CD4-positive, alpha-beta memory T cell (primary cell): ENCODE results near the gene COX5A. TPM values are rescaled to one million over a fixed set of nuclear protein-coding genes. Genes with fewer than 3 reads are reported as not detected.

Source experiments
- CTCF ChIA-PET: fragments of 350-600 bp; sonication (Branson Sonifier 250); formaldehyde crosslinking; loops from one replicate; lab custom pipeline; 2021; ENCODE audit warnings: inconsistent platforms; ENCODE audit not compliant: partially characterized antibody; lab: Charles Lee
- POLR2A ChIA-PET: fragments of 350-600 bp; sonication (Branson Sonifier 250); formaldehyde crosslinking; loops from one replicate; lab custom pipeline; 2021; ENCODE audit not compliant: partially characterized antibody; lab: Charles Lee
- DNase-seq, 5 donors: peaks; one replicate each; pipeline versions ENCODE4 v3.0.0 to v3.0.0-alpha.2; 2020 to 2022; ENCODE audit warnings: mixed read lengths in 1 of 5
- H3K27ac ChIP-seq: one replicate; pipeline ENCODE4 v1.7.0; 2013; ENCODE audit warnings: low read depth, low read length
- H3K27me3 ChIP-seq: 2 replicates; pipeline ENCODE4 v1.7.0; 2013; ENCODE audit warnings: mild to moderate bottlenecking, low read length, moderate library complexity; ENCODE audit not compliant: insufficient read depth
- H3K36me3 ChIP-seq: 2 replicates; pipeline ENCODE4 v1.7.0; 2013; ENCODE audit warnings: mild to moderate bottlenecking, low read length, moderate library complexity; ENCODE audit not compliant: insufficient read depth
- H3K4me1 ChIP-seq: 2 replicates; pipeline ENCODE4 v1.7.0; 2013; ENCODE audit warnings: mild to moderate bottlenecking, low read length, moderate library complexity; ENCODE audit not compliant: insufficient read depth
- H3K4me3 ChIP-seq, 2 donors: one replicate each; pipeline ENCODE4 v1.7.0; 2013; ENCODE audit warnings: low read length in 2 of 2, mild to moderate bottlenecking in 1 of 2
- H3K9me3 ChIP-seq, 2 donors: one replicate each; pipeline ENCODE4 v1.7.0; 2013; ENCODE audit warnings: low read length in 2 of 2, control low read depth in 1 of 2; ENCODE audit not compliant: control insufficient read depth in 1 of 2
- H3K27ac Mint-ChIP-seq, 7 donors: one replicate each; pipeline ENCODE4 v1.8.0; 2020 to 2021; ENCODE audit warnings: mixed read lengths in 7 of 7, mild to moderate bottlenecking in 6 of 7, inconsistent platforms in 3 of 7, moderate library complexity in 3 of 7
- H3K27me3 Mint-ChIP-seq, 2 donors: one replicate each; pipeline ENCODE4 v1.8.0; 2020 to 2021; ENCODE audit warnings: mixed read lengths in 2 of 2
- H3K36me3 Mint-ChIP-seq, 2 donors: one replicate each; pipeline ENCODE4 v1.8.0; 2020 to 2021; ENCODE audit warnings: mixed read lengths in 2 of 2, inconsistent platforms in 1 of 2, mild to moderate bottlenecking in 1 of 2
- H3K4me1 Mint-ChIP-seq, 4 donors: one replicate each; pipeline ENCODE4 v1.8.0; 2020 to 2021; ENCODE audit warnings: mixed read lengths in 4 of 4, mild to moderate bottlenecking in 1 of 4
- H3K4me3 Mint-ChIP-seq, 8 donors: one replicate each; pipeline ENCODE4 v1.8.0; 2020 to 2021; ENCODE audit warnings: mixed read lengths in 8 of 8, mild to moderate bottlenecking in 7 of 8, moderate library complexity in 6 of 8, inconsistent platforms in 3 of 8
- H3K9me3 Mint-ChIP-seq, 8 donors: one replicate each; pipeline ENCODE4 v1.8.0; 2020 to 2021; ENCODE audit warnings: mixed read lengths in 8 of 8, mild to moderate bottlenecking in 5 of 8, inconsistent platforms in 3 of 8, moderate library complexity in 1 of 8
- intact Hi-C: fragments of 100-400 bp; cut with micrococcal nuclease; formaldehyde crosslinking; loops from one replicate; pipeline ENCODE4 v1.15.1; 2023
- polyA plus RNA-seq, 2 donors: library from polyadenylated mRNA; unstranded; fragments of 300-500 nt; fragmentation: Illumina TruSeq; gene quantifications; one replicate each; pipeline ENCODE4 v1.2.3, GENCODE V29; 2021
- total RNA-seq, 2 experiments: library from RNA; stranded (reverse); gene quantifications; one replicate each; pipeline ENCODE4 v1.2.3, GENCODE V29; 2021

The COX5A gene
- total and polyA plus RNA-seq, 4 experiments from 2014 or later: 66.8 to 336 (median 203) TPM

GRCh38 chr15:74967670-74968069 lies 29.8 kb upstream of the COX5A start:
- CTCF ChIA-PET: interaction anchor here (0.7 to 1.7 kb wide), 2 partner anchors 17 to 46 kb away, joined by 3 to 5 read pairs; no protein-coding TSS in a partner anchor
- Mint-ChIP-seq H3K9me3 (no peaks in the 10 kb centered on the region), H3K4me3 (no peak overlapping the region), H3K36me3 (no peaks in the 10 kb centered on the region), H3K27ac (no peak overlapping the region), H3K27me3 (peaks cover 0 to under 1% of the 10 kb centered on the region in 2 donors), H3K4me1 (no peaks in the 10 kb centered on the region)
- Histone ChIP-seq H3K27ac (no peak overlapping the region), H3K36me3 (no peaks in the 10 kb centered on the region), H3K9me3 (no peaks in the 10 kb centered on the region), H3K4me1 (no peaks in the 10 kb centered on the region), H3K4me3 (no peak overlapping the region), H3K27me3 (peaks cover 1% of the 10 kb centered on the region)
- intact Hi-C loops: no loop called here
- POLR2A ChIA-PET: no interaction called here
- no peak for DNase-seq

- no peak for DNase-seq
- no peaks in the 10 kb centered on the region for H3K9me3 Mint-ChIP-seq
- H3K4me1 ChIP-seq: no peaks in the 10 kb centered on the region
- ChIA-PET POLR2A (interaction anchor here (0.7 kb wide), 1 partner anchor 1970 kb away, joined by 3 read pairs; no protein-coding TSS in a partner anchor), CTCF (interaction anchor here (1.5 to 1.9 kb wide), 2 partner anchors 8 to 14 kb away, joined by 4 to 6 read pairs; partner anchors contain the start of gene RPP25)
- H3K4me3 ChIP-seq: no peak overlapping the region
- no peaks in the 10 kb centered on the region for H3K9me3 ChIP-seq
- no peaks in the 10 kb centered on the region for H3K27me3 ChIP-seq
- H3K36me3 Mint-ChIP-seq: no peaks in the 10 kb centered on the region
- H3K27me3 Mint-ChIP-seq: peaks cover 0 to 4% of the 10 kb centered on the region in 2 donors
- no peaks in the 10 kb centered on the region for H3K36me3 ChIP-seq
- intact Hi-C loops: no loop called here
- H3K27ac Mint-ChIP-seq: peak overlapping the region in 1 of 7 donors; percentile 43
- peaks cover 0 to under 1% (median 0%) of the 10 kb centered on the region in 4 donors for H3K4me1 Mint-ChIP-seq
- H3K4me3 Mint-ChIP-seq: no peak overlapping the region
- no peak overlapping the region for H3K27ac ChIP-seq
Observed at GRCh38 chr15:74964794-74965193, 26.9 kb upstream of the COX5A start.

- Mint-ChIP-seq H3K27ac (no peak overlapping the region), H3K9me3 (no peaks in the 10 kb centered on the region), H3K27me3 (peaks cover 13 to 15% of the 10 kb centered on the region in 2 donors), H3K36me3 (no peaks in the 10 kb centered on the region), H3K4me3 (no peak overlapping the region), H3K4me1 (peaks cover 6 to 15% (median 11%) of the 10 kb centered on the region in 4 donors)
- H3K4me1 ChIP-seq: peaks cover 9% of the 10 kb centered on the region
- H3K9me3 ChIP-seq: no peaks in the 10 kb centered on the region
- intact Hi-C loops: no loop called here
- CTCF ChIA-PET: no interaction called here
- POLR2A ChIA-PET: no interaction called here
- peaks cover 7% of the 10 kb centered on the region for H3K27me3 ChIP-seq
- H3K27ac ChIP-seq: no peak overlapping the region
- no peak for DNase-seq
- H3K36me3 ChIP-seq: no peaks in the 10 kb centered on the region
- no peak overlapping the region for H3K4me3 ChIP-seq
Observed at GRCh38 chr15:74963213-74963612, 25.3 kb upstream of the COX5A start.

- intact Hi-C loops: no loop called here
- Histone ChIP-seq H3K27me3 (peaks cover 10% of the 10 kb centered on the region), H3K27ac (no peak overlapping the region), H3K36me3 (no peaks in the 10 kb centered on the region), H3K9me3 (no peaks in the 10 kb centered on the region), H3K4me1 (peaks cover 13% of the 10 kb centered on the region), H3K4me3 (no peak overlapping the region)
- peak overlapping the region in 1 of 8 donors; percentile 10 for H3K4me3 Mint-ChIP-seq
- CTCF ChIA-PET: no interaction called here
- no peaks in the 10 kb centered on the region for H3K36me3 Mint-ChIP-seq
- peaks cover 15 to 19% of the 10 kb centered on the region in 2 donors for H3K27me3 Mint-ChIP-seq
- no peaks in the 10 kb centered on the region for H3K9me3 Mint-ChIP-seq
- no peak overlapping the region for H3K27ac Mint-ChIP-seq
- POLR2A ChIA-PET: no interaction called here
- DNase-seq: no peak
- H3K4me1 Mint-ChIP-seq: peaks cover 6 to 19% (median 15%) of the 10 kb centered on the region in 4 donors
Observed at GRCh38 chr15:74962671-74963070, 24.8 kb upstream of the COX5A start.

- ChIA-PET POLR2A (no interaction called here), CTCF (interaction anchor here (1.3 kb wide), 1 partner anchor 327 kb away, joined by 4 read pairs; no protein-coding TSS in a partner anchor)
- no peaks in the 10 kb centered on the region for H3K9me3 ChIP-seq
- peaks cover 14% of the 10 kb centered on the region for H3K27me3 ChIP-seq
- H3K27me3 Mint-ChIP-seq: peaks cover 19 to 20% of the 10 kb centered on the region in 2 donors
- no peaks in the 10 kb centered on the region for H3K36me3 ChIP-seq
- peaks cover 6 to 23% (median 15%) of the 10 kb centered on the region in 4 donors for H3K4me1 Mint-ChIP-seq
- H3K36me3 Mint-ChIP-seq: no peaks in the 10 kb centered on the region
- no peak overlapping the region for H3K4me3 ChIP-seq
- no peak overlapping the region for H3K4me3 Mint-ChIP-seq
- DNase-seq: no peak
- peaks cover 18% of the 10 kb centered on the region for H3K4me1 ChIP-seq
- intact Hi-C loops: no loop called here
- no peak overlapping the region for H3K27ac Mint-ChIP-seq
- H3K27ac ChIP-seq: no peak overlapping the region
- H3K9me3 Mint-ChIP-seq: peaks cover 0 to 3% (median 0%) of the 10 kb centered on the region in 8 donors
Observed at GRCh38 chr15:74962219-74962618, 24.3 kb upstream of the COX5A start.

GRCh38 chr15:74961616-74962015 lies 23.7 kb upstream of the COX5A start:
- intact Hi-C loops: no loop called here
- Mint-ChIP-seq H3K27ac (no peak overlapping the region), H3K36me3 (no peaks in the 10 kb centered on the region), H3K4me3 (no peak overlapping the region), H3K4me1 (peaks cover 6 to 24% (median 15%) of the 10 kb centered on the region in 4 donors), H3K27me3 (peaks cover 19 to 20% of the 10 kb centered on the region in 2 donors), H3K9me3 (peaks cover 0 to 3% (median 0%) of the 10 kb centered on the region in 8 donors)
- Histone ChIP-seq H3K27me3 (peaks cover 19% of the 10 kb centered on the region), H3K4me3 (no peak overlapping the region), H3K4me1 (peaks cover 23% of the 10 kb centered on the region), H3K36me3 (no peaks in the 10 kb centered on the region), H3K9me3 (no peaks in the 10 kb centered on the region), H3K27ac (no peak overlapping the region)
- CTCF ChIA-PET: interaction anchor here (1.3 to 1.6 kb wide), 2 partner anchors 243 to 326 kb away, joined by 4 read pairs; no protein-coding TSS in a partner anchor
- no peak for DNase-seq
- POLR2A ChIA-PET: interaction anchor here (0.6 kb wide), 1 partner anchor 329 kb away, joined by 3 read pairs; no protein-coding TSS in a partner anchor

- DNase-seq: no peak
- no peak overlapping the region for H3K27ac Mint-ChIP-seq
- H3K4me1 Mint-ChIP-seq: peaks cover 6 to 24% (median 15%) of the 10 kb centered on the region in 4 donors
- no peaks in the 10 kb centered on the region for H3K36me3 Mint-ChIP-seq
- intact Hi-C loops: no loop called here
- ChIA-PET POLR2A (interaction anchor here (0.6 kb wide), 1 partner anchor 329 kb away, joined by 3 read pairs; no protein-coding TSS in a partner anchor), CTCF (interaction anchor here (1.3 to 1.9 kb wide), 3 partner anchors 190 to 325 kb away, joined by 4 to 5 read pairs (median 4); no protein-coding TSS in a partner anchor)
- peaks cover 0 to 3% (median 0%) of the 10 kb centered on the region in 8 donors for H3K9me3 Mint-ChIP-seq
- H3K4me3 Mint-ChIP-seq: no peak overlapping the region
- H3K36me3 ChIP-seq: no peaks in the 10 kb centered on the region
- H3K27ac ChIP-seq: no peak overlapping the region
- H3K27me3 Mint-ChIP-seq: peaks cover 19 to 20% of the 10 kb centered on the region in 2 donors
- H3K9me3 ChIP-seq: no peaks in the 10 kb centered on the region
- peaks cover 19% of the 10 kb centered on the region for H3K27me3 ChIP-seq
- peaks cover 26% of the 10 kb centered on the region for H3K4me1 ChIP-seq
- H3K4me3 ChIP-seq: no peak overlapping the region
Observed at GRCh38 chr15:74960995-74961588, 23.2 kb upstream of the COX5A start.
